GM19397 (cell line): ENCODE results near the gene DHX30.
"Not testable (repeated sequence)": the region's sequence is repeated elsewhere in the genome, so short reads cannot be mapped to it uniquely, and the experiment has no call there.

Experiments used
- ATAC-seq: cut with Tn5 transposase; IDR thresholded peaks from one replicate; pipeline ENCODE4 v1.9.1; 2021; ENCODE audit warnings: mild to moderate bottlenecking, moderate library complexity; ENCODE audit not compliant: unreplicated experiment

The DHX30 gene

DNA sequence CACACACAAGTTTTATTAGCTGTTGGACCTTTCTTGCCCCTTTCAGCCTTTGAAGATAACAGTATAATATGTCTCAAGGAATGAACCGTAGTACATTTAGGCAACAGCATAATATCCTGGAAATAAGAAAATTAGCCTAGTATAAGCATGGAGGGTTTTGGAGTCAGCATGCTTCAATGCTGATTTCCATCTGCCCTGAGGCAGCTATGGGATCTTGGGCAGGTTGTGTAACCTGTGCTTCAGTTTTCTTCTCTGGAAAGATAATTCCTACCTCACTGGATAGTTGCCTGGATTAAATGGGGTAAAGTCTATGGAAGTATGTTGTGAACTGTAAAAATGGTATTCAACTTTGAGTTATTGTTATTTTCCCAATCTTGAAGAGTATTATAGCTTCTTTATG lies 1.6 kb downstream of the DHX30 start:
- ATAC-seq = no peak

- ATAC-seq = no peak
Observed at GRCh38 chr3:47813551-47814177, 10.7 kb downstream of the DHX30 start.

GRCh38 chr3:47817609-47818008 lies 14.7 kb downstream of the DHX30 start:
- no peak for ATAC-seq

DNA sequence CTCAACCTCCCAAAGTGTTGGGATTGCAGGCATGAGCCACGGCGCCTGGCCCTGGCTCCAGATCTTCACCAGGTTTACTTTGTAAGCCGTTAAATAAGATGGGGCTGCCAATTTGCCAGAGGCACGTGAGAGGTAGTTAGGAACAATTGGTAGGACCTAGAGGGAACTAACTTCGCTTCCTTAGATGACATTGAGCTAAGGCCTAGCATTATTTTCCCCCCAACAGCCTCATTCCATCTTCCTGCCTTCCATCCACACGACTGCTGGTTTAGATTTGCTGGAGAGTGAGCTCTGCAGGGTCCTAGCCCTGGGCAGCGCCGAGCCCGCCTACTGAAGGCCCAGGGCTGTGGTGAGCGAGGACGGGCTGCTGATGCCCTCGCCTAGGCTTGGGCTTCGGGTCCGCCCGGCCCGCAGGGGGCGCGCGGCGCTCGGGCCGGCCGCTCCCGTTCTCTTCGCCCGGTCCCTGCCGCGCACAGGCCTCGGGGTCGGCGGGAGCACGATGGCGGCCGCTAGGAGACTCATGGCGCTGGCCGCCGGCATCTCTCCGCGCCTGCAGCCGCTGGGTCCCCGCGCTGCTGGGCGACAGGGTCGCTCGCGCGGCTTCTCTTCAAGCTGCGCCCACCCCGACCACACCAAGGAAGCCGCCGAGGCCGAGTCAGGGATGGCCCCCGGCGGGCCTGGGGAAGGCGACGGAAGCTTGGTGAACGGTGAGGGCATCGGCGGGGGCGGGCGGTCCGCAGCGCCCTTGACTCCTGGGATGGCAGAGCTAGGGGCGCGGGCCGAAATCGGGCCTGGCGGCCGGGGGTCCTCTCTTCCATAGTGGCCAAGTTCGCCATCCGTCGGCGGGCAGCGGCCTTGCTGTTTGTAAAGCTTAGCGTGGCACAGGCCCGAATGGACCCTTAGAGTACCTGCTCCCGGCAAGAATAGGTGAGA lies 21.9 kb downstream of the DHX30 start:
- peak; percentile 94 for ATAC-seq

DNA sequence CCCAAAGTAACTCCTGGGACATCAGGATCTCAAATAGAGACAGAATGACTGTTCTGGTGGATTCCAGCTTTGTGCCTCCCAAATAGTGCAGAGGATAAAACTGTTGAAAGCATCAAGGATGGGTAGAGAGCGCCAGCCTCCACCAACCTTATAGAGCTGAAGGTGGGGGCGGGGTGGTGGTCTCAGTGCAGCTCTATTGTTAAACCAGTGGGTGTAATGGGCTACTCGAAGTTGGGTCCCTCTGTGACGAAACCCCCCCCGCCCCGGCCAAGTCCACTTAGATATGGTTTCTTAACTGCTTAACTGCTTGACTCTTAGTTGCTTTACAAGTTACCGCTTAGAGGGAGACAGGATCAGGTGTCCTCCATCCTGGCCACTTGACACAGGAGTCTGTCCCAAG lies 22.7 kb downstream of the DHX30 start:
- ATAC-seq = no peak

- not testable (repeated sequence) for ATAC-seq
Observed at GRCh38 chr3:47829482-47829881, 26.5 kb downstream of the DHX30 start.

DNA sequence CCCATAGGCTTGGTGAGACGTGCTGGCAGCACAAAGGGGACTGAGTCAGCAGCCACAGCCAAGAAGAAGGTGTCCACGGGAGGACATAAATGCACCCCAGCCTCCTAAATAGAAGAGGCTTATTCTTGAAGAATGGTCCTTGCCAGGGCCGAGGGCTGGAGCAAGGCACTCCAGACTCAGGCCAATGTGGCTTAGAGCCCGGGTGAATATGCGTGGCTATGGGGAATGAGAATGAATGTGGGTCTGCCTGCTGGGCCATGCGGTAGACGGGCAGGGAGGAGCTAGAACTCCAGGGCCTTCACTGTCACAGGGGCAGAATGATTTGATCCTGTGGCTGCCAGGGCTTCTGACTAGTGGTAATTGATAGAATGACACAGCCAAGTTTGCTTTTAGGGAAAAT lies 34.0 kb downstream of the DHX30 start:
- no peak for ATAC-seq

DNA sequence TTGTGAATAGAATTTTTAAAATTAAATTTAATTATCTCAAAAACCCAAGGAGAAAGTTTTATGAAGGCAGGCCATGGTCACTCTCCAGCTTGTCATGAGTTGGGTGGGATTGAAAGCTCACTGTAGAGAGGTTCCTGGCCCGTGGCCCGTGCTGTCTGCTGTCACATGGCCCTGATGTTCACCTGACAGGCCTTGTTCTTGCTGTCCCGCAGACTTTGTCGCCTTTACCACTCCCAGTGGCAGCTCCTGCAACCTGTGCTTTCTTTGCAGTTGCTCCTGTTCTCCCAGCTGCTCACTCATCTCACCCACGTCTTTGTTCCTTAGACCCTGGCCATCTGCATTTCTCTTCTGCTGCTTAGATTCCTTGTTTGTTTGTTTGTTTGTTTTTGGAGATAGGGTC lies 35.6 kb downstream of the DHX30 start:
- no peak for ATAC-seq

DNA sequence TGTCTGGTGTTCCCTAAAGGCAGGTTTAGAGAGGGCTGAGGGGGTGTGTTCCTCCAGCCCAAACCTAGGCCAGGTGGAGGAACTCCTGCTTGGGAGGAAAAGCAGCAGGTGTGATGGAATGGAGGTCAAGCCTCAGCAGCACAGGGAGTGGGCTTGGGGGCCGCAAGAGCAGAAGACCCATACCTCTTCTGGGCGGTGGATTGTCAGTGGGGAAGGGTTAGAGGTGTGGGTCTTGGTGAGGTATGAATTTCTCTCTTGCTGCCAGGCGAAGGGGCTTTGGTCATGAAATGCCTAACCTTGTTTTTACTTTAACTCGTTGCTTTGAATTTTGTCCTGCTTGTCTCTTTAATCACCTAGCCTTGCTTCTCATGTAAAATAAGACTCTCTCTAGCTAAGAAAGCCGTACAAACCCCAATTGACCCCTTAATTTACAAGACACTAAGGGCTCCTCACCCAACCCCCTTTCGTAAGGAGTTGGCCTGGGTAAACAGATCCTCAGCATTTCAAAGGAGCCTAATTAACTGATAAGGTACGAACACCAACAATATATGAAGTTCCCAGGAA lies 38.9 kb downstream of the DHX30 start:
- ATAC-seq = no peak

DNA sequence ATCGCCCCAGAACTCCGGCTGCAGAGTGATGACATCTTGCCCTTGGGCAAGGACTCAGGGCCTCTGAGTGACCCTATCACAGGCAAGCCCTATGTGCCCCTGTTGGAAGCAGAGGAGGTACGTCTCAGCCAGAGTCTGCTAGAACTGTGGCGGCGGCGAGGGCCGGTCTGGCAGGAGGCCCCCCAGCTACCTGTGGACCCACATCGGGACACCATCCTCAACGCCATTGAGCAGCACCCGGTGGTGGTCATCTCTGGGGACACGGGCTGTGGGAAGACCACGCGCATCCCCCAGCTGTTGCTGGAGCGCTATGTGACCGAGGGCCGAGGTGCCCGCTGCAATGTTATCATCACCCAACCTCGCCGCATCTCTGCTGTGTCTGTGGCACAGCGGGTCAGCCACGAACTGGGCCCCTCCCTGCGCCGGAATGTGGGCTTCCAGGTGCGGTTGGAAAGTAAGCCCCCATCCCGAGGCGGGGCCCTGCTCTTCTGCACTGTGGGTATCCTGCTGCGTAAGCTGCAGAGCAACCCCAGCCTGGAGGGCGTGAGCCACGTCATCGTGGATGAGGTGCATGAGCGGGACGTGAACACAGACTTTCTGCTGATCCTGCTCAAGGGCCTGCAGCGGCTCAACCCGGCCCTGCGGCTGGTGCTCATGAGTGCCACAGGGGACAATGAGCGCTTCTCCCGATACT lies 43.4 kb downstream of the DHX30 start:
- no peak for ATAC-seq

DNA sequence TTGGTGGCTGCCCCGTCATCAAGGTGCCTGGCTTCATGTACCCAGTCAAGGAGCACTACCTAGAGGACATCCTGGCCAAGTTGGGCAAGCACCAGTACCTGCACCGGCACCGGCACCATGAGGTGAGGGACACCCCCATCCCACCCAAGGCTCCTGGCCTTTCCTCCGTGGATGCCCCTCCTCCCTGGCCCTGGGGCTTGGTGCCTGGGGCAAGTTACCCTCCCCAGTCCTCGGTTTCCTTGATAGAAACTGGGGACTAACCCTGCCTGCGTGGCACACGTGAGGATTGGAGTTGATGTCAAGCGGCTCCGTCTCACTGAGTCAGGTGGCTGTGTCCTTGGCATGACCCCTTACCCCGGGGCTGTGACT lies 43.9 kb downstream of the DHX30 start:
- ATAC-seq = no peak

GRCh38 chr3:47847260-47847659 lies 44.3 kb downstream of the DHX30 start:
- ATAC-seq = no peak

- no peak for ATAC-seq
Observed at GRCh38 chr3:47847801-47848518, 45.0 kb downstream of the DHX30 start.

- no peak for ATAC-seq
Observed at GRCh38 chr3:47848599-47849117, 45.7 kb downstream of the DHX30 start.

- no peak for ATAC-seq
Observed at GRCh38 chr3:47849186-47849698, 46.3 kb downstream of the DHX30 start.

DNA sequence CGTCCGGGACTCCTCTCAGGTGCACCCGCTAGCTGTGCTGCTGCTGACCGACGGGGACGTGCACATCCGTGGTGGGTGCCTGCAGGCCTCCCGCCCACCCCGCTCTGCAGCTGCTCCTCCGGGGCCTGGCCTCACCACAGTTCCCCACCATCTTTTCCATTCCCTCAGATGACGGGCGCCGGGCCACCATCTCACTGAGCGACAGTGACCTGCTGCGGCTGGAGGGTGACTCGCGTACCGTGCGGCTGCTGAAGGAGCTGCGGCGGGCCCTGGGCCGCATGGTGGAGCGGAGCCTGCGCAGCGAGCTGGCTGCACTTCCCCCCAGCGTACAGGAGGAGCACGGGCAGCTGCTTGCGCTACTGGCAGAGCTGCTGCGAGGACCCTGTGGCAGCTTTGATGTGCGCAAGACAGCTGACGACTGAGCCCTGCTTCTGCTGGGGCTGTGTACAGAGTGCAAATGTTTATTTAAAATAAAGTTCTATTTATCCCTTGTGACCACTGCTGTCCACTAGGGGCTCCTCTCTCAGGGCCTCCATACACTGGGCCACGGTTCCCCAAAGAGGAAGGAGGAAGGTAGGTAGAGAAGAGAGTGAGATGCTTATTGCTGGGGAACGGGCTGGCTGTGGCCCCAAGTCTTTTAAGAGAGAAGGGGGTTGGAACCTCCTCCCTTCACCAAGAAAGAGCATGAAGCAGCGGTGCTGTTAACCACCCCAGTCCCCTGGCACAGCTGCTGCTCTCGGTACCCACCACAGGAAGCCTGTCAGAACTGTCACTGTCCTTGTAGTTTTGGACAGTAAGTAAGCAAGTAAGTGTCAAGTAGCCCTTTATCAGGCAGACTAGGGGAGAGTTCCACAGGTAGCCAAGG lies 47.0 kb downstream of the DHX30 start:
- ATAC-seq = no peak

GRCh38 chr3:47850564-47851410 lies 47.8 kb downstream of the DHX30 start:
- ATAC-seq = no peak

GRCh38 chr3:47851888-47852603 lies 49.1 kb downstream of the DHX30 start:
- ATAC-seq = no peak
